ENCODE data around the gene ALDH3B2.

ALDH3B2 gene

GRCh38 chr11:67667490-67668191, 6.8 kb downstream of the ALDH3B2 start:
- TF ChIP-seq CTCF (IDR thresholded peaks at IDR 0.05), result no peak

- TF ChIP-seq CTCF (IDR thresholded peaks at IDR 0.05), result no peak
Observed at GRCh38 chr11:67666676-67667489, 7.5 kb downstream of the ALDH3B2 start.

GRCh38 chr11:67666303-67666645, 8.1 kb downstream of the ALDH3B2 start:
- no peak for TF ChIP-seq CTCF (IDR thresholded peaks at IDR 0.05)

GRCh38 chr11:67665541-67666302, 8.7 kb downstream of the ALDH3B2 start:
- peak; percentile 40; the same call in 1 of the 2 replicates for TF ChIP-seq CTCF (IDR thresholded peaks at IDR 0.05)

- TF ChIP-seq CTCF (IDR thresholded peaks at IDR 0.05), result no peak
Observed at GRCh38 chr11:67664696-67665540, 9.5 kb downstream of the ALDH3B2 start.

GRCh38 chr11:67664213-67664585, 10.2 kb downstream of the ALDH3B2 start:
- no peak for TF ChIP-seq CTCF (IDR thresholded peaks at IDR 0.05)

All from LNCAP (cell line).